ENCODE data around the gene ITGAE. TPM values are rescaled to one million over a fixed set of nuclear protein-coding genes. Genes with fewer than 3 reads are reported as not detected.

ITGAE gene
- polyA plus RNA-seq, 3 donors: 66.6 to 102 (median 78.8) TPM

GRCh38 chr17:3828151-3828851, 27.3 kb upstream of the ITGAE start:
- Mint-ChIP-seq H3K27me3 (ENCODE audit: low read depth in 3 of 3) (peaks cover 0 to 2% (median 0%) of the 10 kb centered on the region in 3 donors), H3K4me1 (no peaks in the 10 kb centered on the region), H3K4me3 (no peak overlapping the region), H3K36me3 (peaks cover 59 to 84% of the 10 kb centered on the region in 2 donors), H3K27ac (peak overlapping the region in 2 of 7 donors; percentile 33 to 37), H3K9me3 (no peaks in the 10 kb centered on the region)
- Histone ChIP-seq H3K36me3 (replicated peaks in 1 of 2; ENCODE audit: control insufficient read depth in 1 of 2, insufficient read depth in 2 of 2, low read length in 2 of 2) (peaks cover 56 to 81% of the 10 kb centered on the region in 2 donors), H4K20me1 (ENCODE audit: insufficient read depth, low read length) (peaks cover 4% of the 10 kb centered on the region), H2AFZ (ENCODE audit: insufficient read depth, low read depth, low read length, poor library complexity, severe bottlenecking) (no peak overlapping the region), H3K9ac (ENCODE audit: insufficient read depth, low read length, poor library complexity, severe bottlenecking) (no peak overlapping the region), H3K27ac (ENCODE audit: low read depth in 1 of 2, low read length in 2 of 2) (no peak overlapping the region), H3K4me2 (replicated peaks; ENCODE audit: extremely low read depth, low read length, poor library complexity, severe bottlenecking) (no peak overlapping the region), H3K9me3 (replicated peaks in 1 of 2; ENCODE audit: control insufficient read depth in 1 of 2, insufficient read depth in 1 of 2, low read length in 2 of 2) (no peaks in the 10 kb centered on the region), H3K4me1 (ENCODE audit: control insufficient read depth in 1 of 2, insufficient read depth in 2 of 2, low read length in 2 of 2) (no peaks in the 10 kb centered on the region), H3K4me3 (replicated peaks in 1 of 3; ENCODE audit: low read depth in 2 of 3, low read length in 3 of 3) (no peak overlapping the region), H3K27me3 (ENCODE audit: control insufficient read depth in 2 of 2, insufficient read depth in 2 of 2, low read length in 2 of 2) (no peaks in the 10 kb centered on the region), H3K79me2 (ENCODE audit: insufficient read depth, low read length) (peaks cover 17% of the 10 kb centered on the region)
- 92% methylated on average over 2 of the region's 7 CpGs for WGBS (ENCODE audit: insufficient coverage)
- intact Hi-C loops (cut with micrococcal nuclease): loop anchor here (5.0 to 10.0 kb wide), 2 partner anchors 64 to 146 kb away; no protein-coding TSS in a partner anchor
- no peak for TF ChIP-seq CTCF (IDR thresholded peaks at IDR 0.05)
- DNase-seq: no peak

GRCh38 chr17:3827124-3827773, 26.3 kb upstream of the ITGAE start:
- H3K9ac ChIP-seq (ENCODE audit: insufficient read depth, low read length, poor library complexity, severe bottlenecking): no peak overlapping the region
- no peaks in the 10 kb centered on the region for H3K9me3 ChIP-seq (replicated peaks in 1 of 2; ENCODE audit: control insufficient read depth in 1 of 2, insufficient read depth in 1 of 2, low read length in 2 of 2)
- peaks cover 63 to 87% of the 10 kb centered on the region in 2 donors for H3K36me3 Mint-ChIP-seq
- no peaks in the 10 kb centered on the region for H3K27me3 ChIP-seq (ENCODE audit: control insufficient read depth in 2 of 2, insufficient read depth in 2 of 2, low read length in 2 of 2)
- H3K4me1 Mint-ChIP-seq: no peaks in the 10 kb centered on the region
- peak; percentile 90 for TF ChIP-seq CTCF (IDR thresholded peaks at IDR 0.05)
- peaks cover 0 to 2% (median 0%) of the 10 kb centered on the region in 3 donors for H3K27me3 Mint-ChIP-seq (ENCODE audit: low read depth in 3 of 3)
- H3K4me3 Mint-ChIP-seq: no peak overlapping the region
- peak overlapping the region in 1 of 7 donors; percentile 54 for H3K27ac Mint-ChIP-seq
- DNase-seq: peak; percentile 54 to 78 (median 63)
- WGBS (ENCODE audit: insufficient coverage): no CpG with 5 or more reads among the region's 6 CpGs
- no peak overlapping the region for H2AFZ ChIP-seq (ENCODE audit: insufficient read depth, low read depth, low read length, poor library complexity, severe bottlenecking)
- intact Hi-C loops (cut with micrococcal nuclease): loop anchor here (1.0 to 10.0 kb wide), 4 partner anchors 62 to 145 kb away; no protein-coding TSS in a partner anchor
- H3K9me3 Mint-ChIP-seq: no peaks in the 10 kb centered on the region
- peaks cover 57 to 84% of the 10 kb centered on the region in 2 donors for H3K36me3 ChIP-seq (replicated peaks in 1 of 2; ENCODE audit: control insufficient read depth in 1 of 2, insufficient read depth in 2 of 2, low read length in 2 of 2)
- H3K4me2 ChIP-seq (replicated peaks; ENCODE audit: extremely low read depth, low read length, poor library complexity, severe bottlenecking): no peak overlapping the region
- peaks cover 4% of the 10 kb centered on the region for H4K20me1 ChIP-seq (ENCODE audit: insufficient read depth, low read length)
- H3K4me3 ChIP-seq (replicated peaks in 1 of 3; ENCODE audit: low read depth in 2 of 3, low read length in 3 of 3): no peak overlapping the region
- H3K79me2 ChIP-seq (ENCODE audit: insufficient read depth, low read length): peaks cover 10% of the 10 kb centered on the region
- H3K4me1 ChIP-seq (ENCODE audit: control insufficient read depth in 1 of 2, insufficient read depth in 2 of 2, low read length in 2 of 2): no peaks in the 10 kb centered on the region
- H3K27ac ChIP-seq (ENCODE audit: low read depth in 1 of 2, low read length in 2 of 2): no peak overlapping the region
